GM23248 (cell line): ENCODE results near the gene DST. TPM values are rescaled to one million over a fixed set of nuclear protein-coding genes. Genes with fewer than 3 reads are reported as not detected.

Experiments
- DNase-seq: peaks from one replicate; pipeline ENCODE4 v3.0.0-alpha.2; 2015
- H2AFZ ChIP-seq: fragments of 200-600 bp; sonication (generic); 2 replicates; pipeline ENCODE4 v1.6.1; 2016; ENCODE audit warnings: antibody characterized with exemption
- H3F3A ChIP-seq: fragments of 200-600 bp; sonication (generic); 2 replicates; pipeline ENCODE4 v1.6.1; 2016; ENCODE audit warnings: mild to moderate bottlenecking, antibody characterized with exemption, mixed run types; ENCODE audit not compliant: insufficient read depth
- H3K27ac ChIP-seq: fragments of 200-600 bp; sonication (generic); 2 replicates; pipeline ENCODE4 v1.5.1; 2016; ENCODE audit warnings: mild to moderate bottlenecking
- H3K27me3 ChIP-seq: fragments of 200-600 bp; sonication (generic); replicated peaks from 2 replicates; pipeline ENCODE4 v1.6.1; 2016; ENCODE audit warnings: mild to moderate bottlenecking; ENCODE audit not compliant: insufficient read depth
- H3K36me3 ChIP-seq: fragments of 200-600 bp; sonication (generic); 2 replicates; pipeline ENCODE4 v1.6.1; 2016; ENCODE audit warnings: low read depth, mild to moderate bottlenecking
- H3K4me1 ChIP-seq: fragments of 200-600 bp; sonication (generic); 2 replicates; pipeline ENCODE4 v1.6.1; 2016; ENCODE audit warnings: mild to moderate bottlenecking; ENCODE audit not compliant: insufficient read depth
- H3K4me2 ChIP-seq: fragments of 200-600 bp; sonication (generic); one replicate; pipeline ENCODE4 v1.6.1; 2016; ENCODE audit warnings: mild to moderate bottlenecking; ENCODE audit not compliant: unreplicated experiment
- H3K4me3 ChIP-seq: fragments of 200-600 bp; sonication (generic); 2 replicates; pipeline ENCODE4 v1.5.1; 2016; ENCODE audit warnings: mild to moderate bottlenecking
- H3K79me2 ChIP-seq: fragments of 200-600 bp; sonication (generic); 2 replicates; pipeline ENCODE4 v1.6.1; 2016; ENCODE audit warnings: mild to moderate bottlenecking; ENCODE audit not compliant: insufficient read depth
- H3K9ac ChIP-seq: fragments of 200-600 bp; sonication (generic); 2 replicates; pipeline ENCODE4 v1.6.1; 2016; ENCODE audit warnings: mild to moderate bottlenecking
- H3K9me2 ChIP-seq: fragments of 200-600 bp; sonication (generic); 2 replicates; pipeline ENCODE4 v1.6.1; 2016; ENCODE audit warnings: mixed run types, mild to moderate bottlenecking, moderate library complexity; ENCODE audit not compliant: insufficient read depth
- H3K9me3 ChIP-seq: fragments of 200-600 bp; sonication (generic); one replicate; pipeline ENCODE4 v1.6.1; 2017; ENCODE audit warnings: low read depth
- H4K20me1 ChIP-seq: fragments of 200-600 bp; sonication (generic); 2 replicates; pipeline ENCODE4 v1.6.0; 2016; ENCODE audit not compliant: insufficient read depth
- EZH2 ChIP-seq: fragments of 200-600 bp; sonication (generic); IDR thresholded peaks from 2 replicates; pipeline ENCODE4 v1.6.1; 2018; ENCODE audit warnings: antibody characterized with exemption, mild to moderate bottlenecking; ENCODE audit not compliant: insufficient read depth, poor library complexity, severe bottlenecking
- EZH2phosphoT487 ChIP-seq: fragments of 200-600 bp; sonication (generic); IDR thresholded peaks from 2 replicates; pipeline ENCODE4 v1.6.1; 2018; ENCODE audit warnings: antibody characterized with exemption, moderate library complexity, mild to moderate bottlenecking, low read depth; ENCODE audit not compliant: insufficient read depth
- WGBS, 2 experiments: methylation state at CpG; one replicate each; pipeline ENCODE4 v1.1.6; 2015 to 2017; ENCODE audit warnings: low lambda C conversion rate in 2 of 2, low coverage in 1 of 2; ENCODE audit errors: missing lambda C conversion rate in 2 of 2; 5-methylcytosine and 5-hydroxymethylcytosine counted together
- in situ Hi-C: fragments of 300-500 bp; cut with MboI; formaldehyde crosslinking; loops from 2 replicates; pipeline ENCODE4 v1.15.0; 2020
- polyA plus RNA-seq: library from polyadenylated mRNA; unstranded; fragments of >200 nt; fragmentation: Nextera tagmentation; extraction: Ambion mirVana; gene quantifications from 2 replicates; pipeline ENCODE4 v1.2.1, GENCODE V29; 2016
- total RNA-seq: library from RNA; depleted of rRNA; stranded (reverse); fragments of >200 nt; shearing (Covaris generic); gene quantifications from 2 replicates; pipeline ENCODE4 v1.2.3, GENCODE V29; 2014

The DST gene
- total and polyA plus RNA-seq, 2 experiments from 2014 or later = 181 to 322 TPM

DNA sequence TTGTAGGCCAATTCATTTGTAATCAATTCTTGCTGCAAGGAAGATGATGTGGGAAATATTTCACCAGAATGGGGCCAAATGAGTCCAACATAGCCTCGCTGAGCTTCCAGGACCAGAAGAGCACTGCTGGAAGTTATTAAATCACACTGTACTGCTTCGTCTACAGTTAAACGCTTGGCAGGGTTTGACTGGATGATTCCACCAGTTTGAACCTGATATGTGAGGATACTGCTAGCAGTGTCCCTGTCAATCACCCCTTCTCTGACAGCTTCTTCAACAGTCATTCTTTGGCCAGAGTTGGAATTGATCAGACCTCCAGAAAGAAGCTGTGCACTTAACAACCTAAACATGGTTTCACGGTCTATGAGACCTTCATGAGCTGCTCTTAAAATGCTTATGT is 34.4 kb downstream of the DST start:
- H3K9me3 ChIP-seq = no peaks in the 10 kb centered on the region
- no peaks in the 10 kb centered on the region for H4K20me1 ChIP-seq
- H3K9ac ChIP-seq = no peak overlapping the region
- H3F3A ChIP-seq = peaks cover 79% of the 10 kb centered on the region
- no peaks in the 10 kb centered on the region for H3K27me3 ChIP-seq
- H3K27ac ChIP-seq = no peak overlapping the region
- H3K4me2 ChIP-seq = no peak overlapping the region
- peaks cover 6% of the 10 kb centered on the region; the same call in 1 of the 2 replicates for H3K4me1 ChIP-seq
- peaks cover 27% of the 10 kb centered on the region; the same call in 1 of the 2 replicates for H3K79me2 ChIP-seq
- TF ChIP-seq EZH2phosphoT487 = no peak
- no peak for TF ChIP-seq EZH2
- no peak overlapping the region for H2AFZ ChIP-seq
- DNase-seq = no peak
- in situ Hi-C loops = no loop called here
- H3K9me2 ChIP-seq = no peaks in the 10 kb centered on the region
- peaks cover 84% of the 10 kb centered on the region for H3K36me3 ChIP-seq
- H3K4me3 ChIP-seq = no peak overlapping the region
- WGBS, 2 experiments = 67 to 70% methylated on average over 4 of the region's 4 CpGs

GRCh38 chr6:56607111-56607752 is 35.5 kb downstream of the DST start:
- 79 to 81% methylated on average over 2 of the region's 2 CpGs for WGBS, 2 experiments
- peaks cover 88% of the 10 kb centered on the region for H3F3A ChIP-seq
- H3K9ac ChIP-seq = no peak overlapping the region
- H3K9me2 ChIP-seq = no peaks in the 10 kb centered on the region
- peaks cover 27% of the 10 kb centered on the region; the same call in 1 of the 2 replicates for H3K79me2 ChIP-seq
- no peaks in the 10 kb centered on the region for H3K27me3 ChIP-seq
- H3K9me3 ChIP-seq = no peaks in the 10 kb centered on the region
- in situ Hi-C loops = no loop called here
- H3K27ac ChIP-seq = no peak overlapping the region
- no peak overlapping the region for H3K4me3 ChIP-seq
- H2AFZ ChIP-seq = no peak overlapping the region
- no peaks in the 10 kb centered on the region for H4K20me1 ChIP-seq
- H3K4me2 ChIP-seq = no peak overlapping the region
- DNase-seq = no peak
- H3K4me1 ChIP-seq = peaks cover 6% of the 10 kb centered on the region; the same call in 1 of the 2 replicates
- peaks cover 86% of the 10 kb centered on the region for H3K36me3 ChIP-seq
- TF ChIP-seq EZH2phosphoT487 = no peak
- TF ChIP-seq EZH2 = no peak

GRCh38 chr6:56605435-56605834 is 37.3 kb downstream of the DST start:
- no peak for DNase-seq
- Histone ChIP-seq H3F3A (peaks cover 87% of the 10 kb centered on the region), H3K79me2 (peaks cover 27% of the 10 kb centered on the region; the same call in 1 of the 2 replicates), H4K20me1 (no peaks in the 10 kb centered on the region), H3K4me3 (no peak overlapping the region), H3K9ac (no peak overlapping the region), H2AFZ (no peak overlapping the region), H3K27ac (no peak overlapping the region), H3K4me2 (no peak overlapping the region), H3K4me1 (peaks cover 6% of the 10 kb centered on the region; the same call in 1 of the 2 replicates), H3K9me2 (no peaks in the 10 kb centered on the region), H3K36me3 (peaks cover 95% of the 10 kb centered on the region), H3K9me3 (no peaks in the 10 kb centered on the region), H3K27me3 (no peaks in the 10 kb centered on the region)
- TF ChIP-seq EZH2 = no peak
- TF ChIP-seq EZH2phosphoT487 = no peak
- in situ Hi-C loops = no loop called here
- WGBS, 2 experiments = 97 to 100% methylated on average over 1 of the region's 1 CpG

- H3K9ac ChIP-seq = no peak overlapping the region
- in situ Hi-C loops = no loop called here
- H3K9me2 ChIP-seq = no peaks in the 10 kb centered on the region
- H3K79me2 ChIP-seq = peaks cover 27% of the 10 kb centered on the region; the same call in 1 of the 2 replicates
- peak overlapping the region; percentile 22 for H3K27ac ChIP-seq
- H2AFZ ChIP-seq = no peak overlapping the region
- H3K27me3 ChIP-seq = no peaks in the 10 kb centered on the region
- H3K9me3 ChIP-seq = no peaks in the 10 kb centered on the region
- peaks cover 97% of the 10 kb centered on the region for H3K36me3 ChIP-seq
- DNase-seq = peak; percentile 61
- H4K20me1 ChIP-seq = no peaks in the 10 kb centered on the region
- WGBS, 2 experiments = 30 to 36% methylated on average over 1 of the region's 1 CpG
- TF ChIP-seq EZH2phosphoT487 (no peak), EZH2 (no peak)
- H3F3A ChIP-seq = peaks cover 91% of the 10 kb centered on the region
- peaks cover 6% of the 10 kb centered on the region; the same call in 1 of the 2 replicates for H3K4me1 ChIP-seq
- H3K4me2 ChIP-seq = no peak overlapping the region
- no peak overlapping the region for H3K4me3 ChIP-seq
Measured at GRCh38 chr6:56604186-56604585, 38.5 kb downstream of the DST start.
